Activated CD8-positive, alpha-beta memory T cell treated with anti-CD3 and anti-CD28 coated beads for 36 hours (primary cell): ENCODE data around the gene VTI1B. TPM values are rescaled to one million over a fixed set of nuclear protein-coding genes. Genes with fewer than 3 reads are reported as not detected.
"Not testable (repeated sequence)": the region's sequence is repeated elsewhere in the genome, so short reads cannot be mapped to it uniquely, and the experiment has no call there.

ENCODE experiments used
- CTCF ChIA-PET: fragments of 350-600 bp; sonication (Branson Sonifier 250); formaldehyde crosslinking; loops from one replicate; lab custom pipeline; 2021; ENCODE audit warnings: antibody characterized with exemption; lab: Charles Lee
- POLR2A ChIA-PET: fragments of 350-600 bp; sonication (Branson Sonifier 250); formaldehyde crosslinking; loops from one replicate; lab custom pipeline; 2021; ENCODE audit warnings: antibody characterized with exemption; lab: Charles Lee
- total RNA-seq, 2 experiments: library from RNA; stranded (reverse); gene quantifications; one replicate each; pipeline ENCODE4 v1.2.3, GENCODE V29; 2021

The VTI1B gene
- total RNA-seq = 10 to 100 TPM; 83.5 to 84.0 TPM

GRCh38 chr14:67674480-67675218 is at the start of gene VTI1B:
Gene VTI1B, minus strand, starts transcription at chr14:67674632. Its CDS starts 143 bp downstream, at chr14:67674489.
- POLR2A ChIA-PET = interaction anchor here (0.6 to 1.0 kb wide), 2 partner anchors 21 to 64 kb away, joined by 3 read pairs; partner anchors contain the start of gene RDH11
- CTCF ChIA-PET = interaction anchor here (0.8 to 1.6 kb wide), 2 partner anchors 9 to 21 kb away, joined by 3 to 4 read pairs; partner anchors contain the start of gene RDH11

GRCh38 chr14:67722293-67722692 is 47.9 kb upstream of the VTI1B start:
- POLR2A ChIA-PET = no interaction called here
- CTCF ChIA-PET = interaction anchor here (0.9 kb wide), 1 partner anchor 122 kb away, joined by 3 read pairs; the partner anchor contains the start of gene PIGH

GRCh38 chr14:67721875-67722274 is 47.4 kb upstream of the VTI1B start:
- POLR2A ChIA-PET = no interaction called here
- CTCF ChIA-PET = no interaction called here

- POLR2A ChIA-PET = no interaction called here
These were observed 45.4 kb upstream of the VTI1B start for GRCh38 chr14:67719866-67720265.

GRCh38 chr14:67719385-67719784 is 45.0 kb upstream of the VTI1B start:
- POLR2A ChIA-PET = not testable (repeated sequence)
- CTCF ChIA-PET = interaction anchor here (0.5 kb wide), 1 partner anchor 1829 kb away, joined by 4 read pairs; no protein-coding TSS in a partner anchor

More at GRCh38 chr14:67719866-67720265, 45.4 kb upstream of the VTI1B start:
- CTCF ChIA-PET = interaction anchor here (0.5 kb wide), 1 partner anchor 1829 kb away, joined by 4 read pairs; no protein-coding TSS in a partner anchor

- ChIA-PET CTCF (no interaction called here), POLR2A (no interaction called here)
These were observed 43.8 kb upstream of the VTI1B start for GRCh38 chr14:67718265-67718664.

- CTCF ChIA-PET = no interaction called here
- POLR2A ChIA-PET = no interaction called here
These were observed 42.6 kb upstream of the VTI1B start for GRCh38 chr14:67717048-67717447.

- POLR2A ChIA-PET = no interaction called here
- CTCF ChIA-PET = no interaction called here
These were observed 35.8 kb upstream of the VTI1B start for GRCh38 chr14:67710209-67710608.

- CTCF ChIA-PET, POLR2A ChIA-PET: not testable (repeated sequence)
These were observed 35.4 kb upstream of the VTI1B start for GRCh38 chr14:67709796-67710195.

- CTCF ChIA-PET = not testable (repeated sequence)
- POLR2A ChIA-PET = interaction anchor here (0.6 kb wide), 1 partner anchor 19 kb away, joined by 3 read pairs; no protein-coding TSS in a partner anchor
These were observed 34.9 kb upstream of the VTI1B start for GRCh38 chr14:67709346-67709745.

- ChIA-PET CTCF (interaction anchor here (0.6 to 1.6 kb wide), 11 partner anchors 9 to 278 kb away, joined by 3 to 13 read pairs (median 4); partner anchors contain the start of genes PIGH and RDH11), POLR2A (no interaction called here)
These were observed 30.8 kb upstream of the VTI1B start for GRCh38 chr14:67705211-67705610.

- POLR2A ChIA-PET = interaction anchor here (0.8 kb wide), 1 partner anchor 105 kb away, joined by 4 read pairs; the partner anchor contains the start of gene PIGH
- CTCF ChIA-PET = interaction anchor here (0.6 to 1.6 kb wide), 22 partner anchors 9 to 277 kb away, joined by 3 to 13 read pairs (median 4); partner anchors contain the start of genes PIGH and RDH11
These were observed 30.2 kb upstream of the VTI1B start for GRCh38 chr14:67704484-67705089.

GRCh38 chr14:67703997-67704396 is 29.6 kb upstream of the VTI1B start:
- ChIA-PET CTCF (interaction anchor here (0.7 to 1.6 kb wide), 21 partner anchors 8 to 277 kb away, joined by 3 to 13 read pairs (median 4); partner anchors contain the start of genes PIGH and RDH11), POLR2A (interaction anchor here (0.8 kb wide), 1 partner anchor 104 kb away, joined by 4 read pairs; the partner anchor contains the start of gene PIGH)

GRCh38 chr14:67701492-67701891 is 27.1 kb upstream of the VTI1B start, which contains the start of gene RDH12:
Gene RDH12, plus strand, starts transcription at chr14:67701886. Its CDS starts 20,757 bp downstream, at chr14:67722643.
- POLR2A ChIA-PET = not testable (repeated sequence)
- CTCF ChIA-PET = interaction anchor here (1.2 kb wide), 1 partner anchor 11 kb away, joined by 3 read pairs; no protein-coding TSS in a partner anchor

GRCh38 chr14:67698179-67698578 is 23.7 kb upstream of the VTI1B start:
- POLR2A ChIA-PET = no interaction called here
- CTCF ChIA-PET = interaction anchor here (1.0 kb wide), 1 partner anchor 114 kb away, joined by 3 read pairs; no protein-coding TSS in a partner anchor

- ChIA-PET CTCF (no interaction called here), POLR2A (no interaction called here)
These were observed 22.6 kb upstream of the VTI1B start for GRCh38 chr14:67697006-67697405.

GRCh38 chr14:67695394-67695949 is 21.0 kb upstream of the VTI1B start, which contains the start of gene RDH11:
Gene RDH11, minus strand, starts transcription at chr14:67695764. Its CDS starts 61 bp downstream, at chr14:67695703.
- CTCF ChIA-PET = interaction anchor here (1.1 to 1.4 kb wide), 4 partner anchors 9 to 95 kb away, joined by 3 to 10 read pairs (median 4); partner anchors contain the start of gene PIGH
- POLR2A ChIA-PET = interaction anchor here (0.5 to 1.9 kb wide), 7 partner anchors 13 to 1436 kb away, joined by 3 to 13 read pairs (median 3); partner anchors contain the start of genes ARG2 and PIGH

- POLR2A ChIA-PET = interaction anchor here (0.9 to 1.9 kb wide), 4 partner anchors 13 to 95 kb away, joined by 3 to 13 read pairs (median 4); partner anchors contain the start of genes ARG2 and PIGH
These were observed 20.5 kb upstream of the VTI1B start for GRCh38 chr14:67694791-67695393.

More at GRCh38 chr14:67694791-67695393, 20.5 kb upstream of the VTI1B start:
- CTCF ChIA-PET = interaction anchor here (1.1 to 1.4 kb wide), 4 partner anchors 10 to 95 kb away, joined by 3 to 10 read pairs (median 4); partner anchors contain the start of gene PIGH
